Measurements from ENCODE around the gene RC3H1.
"Not testable (repeated sequence)": the region's sequence is repeated elsewhere in the genome, so short reads cannot be mapped to it uniquely, and the experiment has no call there.

Gene RC3H1, protein sequence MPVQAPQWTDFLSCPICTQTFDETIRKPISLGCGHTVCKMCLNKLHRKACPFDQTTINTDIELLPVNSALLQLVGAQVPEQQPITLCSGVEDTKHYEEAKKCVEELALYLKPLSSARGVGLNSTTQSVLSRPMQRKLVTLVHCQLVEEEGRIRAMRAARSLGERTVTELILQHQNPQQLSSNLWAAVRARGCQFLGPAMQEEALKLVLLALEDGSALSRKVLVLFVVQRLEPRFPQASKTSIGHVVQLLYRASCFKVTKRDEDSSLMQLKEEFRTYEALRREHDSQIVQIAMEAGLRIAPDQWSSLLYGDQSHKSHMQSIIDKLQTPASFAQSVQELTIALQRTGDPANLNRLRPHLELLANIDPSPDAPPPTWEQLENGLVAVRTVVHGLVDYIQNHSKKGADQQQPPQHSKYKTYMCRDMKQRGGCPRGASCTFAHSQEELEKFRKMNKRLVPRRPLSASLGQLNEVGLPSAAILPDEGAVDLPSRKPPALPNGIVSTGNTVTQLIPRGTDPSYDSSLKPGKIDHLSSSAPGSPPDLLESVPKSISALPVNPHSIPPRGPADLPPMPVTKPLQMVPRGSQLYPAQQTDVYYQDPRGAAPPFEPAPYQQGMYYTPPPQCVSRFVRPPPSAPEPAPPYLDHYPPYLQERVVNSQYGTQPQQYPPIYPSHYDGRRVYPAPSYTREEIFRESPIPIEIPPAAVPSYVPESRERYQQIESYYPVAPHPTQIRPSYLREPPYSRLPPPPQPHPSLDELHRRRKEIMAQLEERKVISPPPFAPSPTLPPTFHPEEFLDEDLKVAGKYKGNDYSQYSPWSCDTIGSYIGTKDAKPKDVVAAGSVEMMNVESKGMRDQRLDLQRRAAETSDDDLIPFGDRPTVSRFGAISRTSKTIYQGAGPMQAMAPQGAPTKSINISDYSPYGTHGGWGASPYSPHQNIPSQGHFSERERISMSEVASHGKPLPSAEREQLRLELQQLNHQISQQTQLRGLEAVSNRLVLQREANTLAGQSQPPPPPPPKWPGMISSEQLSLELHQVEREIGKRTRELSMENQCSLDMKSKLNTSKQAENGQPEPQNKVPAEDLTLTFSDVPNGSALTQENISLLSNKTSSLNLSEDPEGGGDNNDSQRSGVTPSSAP

DNA sequence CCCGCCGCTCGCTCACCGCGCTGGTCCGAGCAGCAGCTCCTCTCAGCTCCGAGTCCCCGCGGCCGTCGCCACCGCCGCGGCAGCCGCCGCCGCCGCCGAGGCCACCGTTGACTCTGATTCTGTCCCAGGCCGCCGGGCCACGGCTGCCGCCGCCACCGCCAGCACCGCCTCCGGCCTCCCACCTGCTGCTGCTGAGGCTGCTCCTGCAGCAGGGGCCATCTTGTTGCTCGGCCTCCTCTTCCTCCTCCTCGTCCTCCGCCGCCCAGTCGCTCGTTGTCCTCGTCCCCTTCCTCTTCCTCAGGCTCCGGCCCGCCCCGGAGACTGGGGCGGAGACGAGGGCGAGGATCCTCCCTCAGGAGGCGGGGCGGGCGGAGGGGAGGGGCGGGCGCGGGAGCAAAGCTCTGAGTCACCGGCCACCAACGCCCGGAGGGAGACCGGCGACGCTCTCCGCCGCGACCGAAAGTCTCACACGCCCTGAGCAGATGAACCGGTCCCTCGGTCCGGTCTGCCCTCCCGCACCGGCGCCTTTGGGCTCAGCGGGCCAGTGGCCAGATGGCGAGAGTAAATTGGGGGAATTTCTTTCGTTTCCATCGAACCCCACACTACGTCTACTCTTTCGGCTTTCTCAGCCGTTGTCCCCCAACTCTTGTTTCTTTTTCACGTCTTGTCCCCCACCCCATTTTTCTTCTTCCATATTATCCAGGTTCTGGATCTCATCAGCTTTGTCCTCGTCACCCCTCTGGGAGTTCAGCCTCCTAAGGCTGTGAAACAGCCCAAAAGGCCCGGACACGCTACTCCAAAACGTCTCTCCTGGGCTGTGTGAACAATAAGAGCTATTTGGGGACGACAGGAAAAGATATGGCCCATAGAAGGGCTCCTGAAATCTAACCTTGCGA, at the start of gene RC3H1:
TSS of gene RC3H1 (minus strand) at position 278 of the 896 bp plus-strand sequence. CDS start 29,372 bp downstream, outside the sequence.
- DNase-seq, result peak; percentile 89 to 90

DNA sequence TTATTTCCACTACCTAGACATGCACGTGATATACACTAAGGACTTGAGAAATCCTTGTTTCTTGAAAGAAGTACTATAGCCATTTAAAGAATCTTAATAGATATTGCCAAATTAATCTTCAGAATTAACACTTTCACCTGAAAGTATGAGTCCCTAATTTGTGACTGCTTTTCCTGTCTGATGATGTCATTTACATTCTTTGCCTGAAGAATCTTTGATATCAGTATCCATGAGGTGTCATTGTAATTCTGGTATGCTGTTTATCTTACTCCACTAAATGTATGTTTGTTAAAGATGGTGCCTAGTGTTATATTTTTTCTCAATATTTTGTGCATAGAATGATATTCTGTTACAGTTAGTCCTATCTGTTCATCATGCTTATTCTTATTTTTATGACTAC, 48.5 kb upstream of the RC3H1 start:
- no peak for DNase-seq

DNA sequence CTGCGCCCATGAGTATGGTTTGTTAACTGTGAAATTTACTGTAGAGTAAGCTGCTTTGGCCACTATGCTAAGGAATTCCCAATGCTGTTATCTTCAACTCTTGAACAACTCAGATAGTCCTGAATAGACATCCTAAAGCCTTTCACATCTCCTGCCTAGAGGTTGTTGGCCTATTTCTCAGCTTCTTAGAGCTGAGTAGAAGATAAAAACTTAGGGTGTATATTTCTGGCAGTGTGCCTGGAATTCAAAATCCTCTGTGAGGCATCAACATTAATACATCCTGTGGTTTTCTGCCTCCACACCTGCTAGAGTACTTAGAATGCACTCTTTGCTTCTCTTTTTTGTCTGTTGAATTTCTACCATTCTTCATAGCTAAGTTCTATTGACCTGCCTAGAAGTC, 45.8 kb upstream of the RC3H1 start:
- DNase-seq, result no peak

DNA sequence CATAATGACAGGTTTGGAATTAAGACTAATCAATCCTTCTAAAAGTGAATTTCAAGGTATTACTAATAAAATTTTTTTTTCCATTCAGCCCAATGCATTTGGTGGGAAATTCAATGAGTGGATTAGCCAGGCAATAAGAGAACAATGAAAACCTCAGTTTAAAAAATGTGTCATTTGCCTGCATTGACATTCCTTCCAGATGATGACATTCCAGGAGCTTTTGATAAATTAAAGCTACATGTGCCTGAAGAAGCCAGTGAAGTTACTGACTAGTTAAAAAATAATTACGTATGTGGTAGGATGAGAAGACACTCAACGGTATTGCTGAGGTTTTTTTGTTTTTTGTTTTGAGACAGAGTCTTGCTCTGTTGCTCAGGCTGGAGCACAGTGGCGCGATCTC, 37.9 kb upstream of the RC3H1 start:
- DNase-seq, result no peak

DNA sequence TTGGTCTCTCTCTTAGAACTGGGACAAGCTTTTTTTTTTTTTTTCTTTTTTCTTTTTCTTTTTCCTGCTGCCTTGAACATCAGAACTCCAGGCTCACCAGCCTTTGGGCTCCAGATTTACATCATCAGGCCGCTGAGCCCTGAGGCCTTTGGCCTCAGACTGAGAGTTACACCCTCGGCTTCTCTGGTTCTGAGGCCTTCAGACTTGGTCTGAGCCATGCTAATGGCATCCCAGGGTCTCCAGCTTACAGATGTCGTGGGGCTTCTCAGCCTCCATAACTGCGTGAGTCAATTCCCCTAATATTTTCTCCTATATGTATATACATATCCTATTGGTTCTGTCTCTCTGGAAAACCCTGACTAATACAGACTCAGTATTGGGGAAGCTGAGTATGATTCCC, 36.5 kb upstream of the RC3H1 start:
- no peak for DNase-seq

DNA sequence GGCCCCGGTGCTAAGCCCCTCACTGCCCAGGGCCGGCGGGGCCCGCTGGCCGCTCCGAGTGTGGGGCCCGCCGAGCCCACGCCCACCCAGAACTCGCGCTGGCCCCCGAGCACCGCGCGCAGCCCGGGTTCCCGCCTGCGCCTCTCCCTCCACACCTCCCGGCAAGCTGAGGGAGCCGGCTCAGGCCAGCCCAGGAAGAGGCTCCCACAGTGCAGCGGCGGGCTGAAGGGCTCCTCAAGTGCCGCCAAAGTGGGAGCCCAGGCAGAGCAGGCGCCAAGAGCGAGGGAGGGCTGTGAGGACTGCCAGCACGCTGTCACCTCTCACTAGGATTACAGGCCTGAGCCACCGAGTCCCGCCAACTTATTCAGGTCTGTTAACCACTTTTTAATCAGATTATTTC, 34.5 kb upstream of the RC3H1 start:
- DNase-seq, result not testable (repeated sequence)

DNA sequence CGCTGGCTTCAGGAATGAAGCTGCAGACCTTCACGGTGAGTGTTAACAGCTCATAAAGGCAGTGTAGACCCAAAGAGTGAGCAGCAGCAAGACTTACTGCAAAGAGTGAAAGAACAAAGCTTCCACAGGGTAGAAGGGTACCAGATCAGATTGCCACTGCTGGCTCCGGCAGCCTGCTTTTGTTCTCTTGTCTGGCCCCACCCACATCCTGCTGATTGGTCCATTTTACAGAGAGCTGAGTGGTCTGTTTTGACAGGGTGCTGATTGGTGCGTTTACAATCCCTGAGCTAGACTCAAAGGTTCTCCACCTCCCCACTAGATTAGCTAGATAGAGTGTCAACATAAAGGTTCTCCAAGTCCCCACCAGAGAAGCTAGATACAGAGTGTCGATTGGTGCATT, 33.6 kb upstream of the RC3H1 start:
- not testable (repeated sequence) for DNase-seq

DNA sequence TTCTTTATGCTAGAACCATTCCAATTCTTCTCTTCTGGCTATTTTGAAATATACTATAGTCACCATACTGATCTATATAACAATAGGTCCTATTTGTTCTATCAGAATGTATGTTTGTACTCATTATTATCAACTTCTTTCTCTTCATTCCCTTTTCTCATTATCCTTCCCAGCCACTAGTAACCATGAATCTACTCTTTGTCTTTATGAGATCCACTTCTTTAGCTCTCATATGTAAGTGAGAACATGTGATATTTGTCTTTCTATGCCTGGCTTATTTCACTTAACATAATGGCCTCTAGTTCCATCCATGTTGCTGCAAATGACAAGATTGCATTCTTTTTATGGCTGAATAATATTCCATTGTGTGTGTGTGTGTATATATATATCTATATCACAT, 31.7 kb upstream of the RC3H1 start:
- no peak for DNase-seq

DNA sequence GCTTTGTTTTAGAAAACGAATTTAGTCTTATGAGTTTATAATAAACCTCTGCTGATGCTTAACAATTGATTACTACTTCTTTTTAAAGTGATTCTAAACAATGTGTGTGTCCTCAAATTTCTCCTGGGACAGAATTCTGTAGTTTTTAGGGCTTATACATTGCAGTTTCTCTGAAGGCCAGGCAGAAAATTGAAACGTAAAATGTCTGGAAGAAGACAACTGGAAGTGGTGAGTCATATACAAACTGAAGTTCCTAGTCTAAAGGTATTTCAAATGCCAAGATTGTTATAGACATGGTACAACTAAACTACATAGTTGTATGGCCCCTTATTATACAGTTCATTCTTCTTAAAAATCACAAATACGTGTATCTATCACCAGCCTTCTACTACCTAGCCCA, 30.5 kb upstream of the RC3H1 start:
- no peak for DNase-seq

DNA sequence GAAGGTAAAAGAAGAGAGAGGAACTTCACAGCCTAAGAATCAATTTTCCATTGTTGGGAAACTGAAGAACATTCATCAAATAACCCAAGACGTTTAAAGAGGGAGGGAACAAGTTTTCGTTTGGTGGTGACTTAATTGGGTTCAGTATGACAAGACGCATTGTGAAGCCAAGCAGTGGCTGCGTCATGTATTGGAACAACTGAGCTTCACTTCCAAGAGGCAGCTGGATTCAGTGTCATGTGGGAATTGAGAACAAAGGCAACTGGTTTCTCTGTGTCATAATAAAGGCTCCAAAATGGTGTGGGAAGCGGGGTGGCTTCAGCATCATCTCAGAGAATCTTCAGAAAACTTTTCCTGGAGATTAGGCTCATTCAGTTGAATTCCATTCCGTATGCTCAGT, 29.8 kb upstream of the RC3H1 start:
- no peak for DNase-seq

DNA sequence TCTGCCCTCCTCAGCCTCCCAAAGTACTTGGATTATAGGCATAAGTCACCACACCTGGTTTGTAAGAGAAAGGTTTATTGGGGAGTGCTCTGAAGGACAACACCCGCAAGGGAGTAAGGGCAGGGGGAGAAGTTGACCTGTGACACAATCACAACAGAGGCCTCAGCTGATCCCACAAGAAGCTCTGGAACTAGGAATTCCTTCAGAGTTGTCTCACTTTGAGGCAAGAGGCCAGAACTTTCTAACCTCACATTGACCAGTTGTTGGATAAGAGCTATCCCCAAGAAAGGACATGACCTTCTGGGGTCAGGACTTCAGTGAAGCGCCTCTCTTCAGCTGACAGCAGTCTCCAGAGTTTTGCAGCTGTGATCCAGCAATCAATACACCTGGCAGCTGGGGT, 27.4 kb upstream of the RC3H1 start:
- no peak for DNase-seq

DNA sequence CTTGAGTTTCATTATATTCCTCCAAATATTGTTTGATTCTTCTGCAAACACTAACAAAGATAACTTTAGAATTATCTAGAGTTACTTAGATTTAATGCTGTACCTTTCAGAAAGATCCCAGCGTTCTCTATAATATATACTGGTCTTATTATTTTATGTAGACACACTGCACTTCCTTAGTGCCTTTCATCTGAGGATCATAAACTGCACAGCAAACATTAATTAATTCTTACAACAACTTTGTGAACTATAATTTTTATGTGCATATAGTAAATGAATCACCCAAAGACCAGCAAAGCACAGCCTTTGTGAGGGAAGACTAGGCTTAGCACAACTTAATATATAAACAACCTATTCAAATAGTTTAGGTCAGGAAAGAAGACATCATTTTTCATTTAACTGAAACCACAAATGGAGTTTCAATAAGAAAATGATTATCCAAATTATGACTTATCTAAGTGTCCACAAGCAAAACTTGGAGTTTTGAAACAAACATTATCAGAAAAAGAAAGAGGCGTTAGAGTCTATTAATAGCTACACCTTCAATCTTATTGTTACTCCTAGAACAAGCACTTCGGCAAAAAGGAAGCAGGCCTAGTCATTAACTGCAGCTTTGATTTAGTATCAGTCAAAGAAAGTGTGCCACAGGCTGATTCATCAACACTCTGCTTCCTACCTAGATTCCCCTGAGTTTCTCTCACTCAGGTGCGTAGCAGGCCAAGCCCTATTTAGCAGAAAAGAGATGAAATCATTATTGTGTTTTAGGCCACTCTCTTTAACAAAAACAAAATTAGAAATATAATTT, 22.5 kb upstream of the RC3H1 start:
- DNase-seq, result no peak

DNA sequence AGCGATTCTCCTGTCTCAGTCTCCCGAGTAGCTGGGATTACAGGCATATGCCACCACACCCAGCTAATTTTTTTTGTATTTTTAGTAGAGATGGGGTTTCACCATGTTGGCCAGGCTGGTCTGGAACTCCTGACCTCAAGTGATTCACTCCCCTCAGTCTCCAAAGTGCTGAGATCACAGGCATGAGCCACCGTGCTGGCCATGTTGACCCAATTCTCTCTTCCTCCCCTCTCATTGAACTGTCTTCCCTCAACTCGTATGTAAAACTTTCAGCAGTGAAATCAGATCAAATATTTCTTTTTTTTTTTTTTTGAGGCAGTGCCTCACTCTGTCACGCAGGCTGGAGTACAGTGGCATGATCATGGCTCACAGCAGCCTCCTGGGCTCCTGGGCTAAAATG, 20.4 kb upstream of the RC3H1 start:
- not testable (repeated sequence) for DNase-seq

DNA sequence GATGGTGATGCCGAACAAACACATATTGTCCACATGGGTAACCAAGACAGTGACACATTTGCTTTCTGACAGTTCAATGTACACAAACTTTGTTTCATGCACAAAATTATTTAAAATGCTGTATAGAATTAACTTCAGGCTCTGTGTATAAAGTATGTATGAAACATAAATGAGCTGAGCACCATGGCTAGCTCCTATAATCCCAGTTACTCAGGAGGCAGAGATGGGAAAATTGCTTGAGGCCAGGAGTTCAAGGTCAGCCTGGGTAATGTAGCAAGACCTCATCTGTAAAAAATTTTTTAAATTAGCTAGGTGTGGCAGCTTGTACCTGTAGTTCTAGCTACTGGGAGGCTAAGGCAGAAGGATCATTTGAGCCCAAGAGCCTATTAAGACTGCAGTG, 19.2 kb upstream of the RC3H1 start:
- DNase-seq, result no peak

DNA sequence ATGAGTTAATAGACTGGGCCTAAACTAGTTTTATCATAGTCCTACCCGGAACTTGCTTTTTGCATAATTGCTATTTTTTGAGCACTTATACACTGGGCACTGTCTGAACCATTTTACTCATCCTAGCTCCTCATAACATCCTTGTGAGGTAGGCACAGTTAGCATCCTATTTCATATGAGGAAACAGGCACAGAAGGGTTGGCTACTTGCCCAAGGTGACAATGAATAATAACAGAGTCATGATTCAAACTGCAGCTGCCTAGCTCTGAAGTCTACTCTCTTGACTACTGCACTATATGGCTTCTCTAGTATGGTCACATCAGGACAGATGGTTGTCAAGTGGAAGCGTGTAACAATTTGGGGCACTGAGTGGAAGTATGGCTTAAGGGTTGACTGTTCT, 18.2 kb upstream of the RC3H1 start:
- DNase-seq, result no peak

DNA sequence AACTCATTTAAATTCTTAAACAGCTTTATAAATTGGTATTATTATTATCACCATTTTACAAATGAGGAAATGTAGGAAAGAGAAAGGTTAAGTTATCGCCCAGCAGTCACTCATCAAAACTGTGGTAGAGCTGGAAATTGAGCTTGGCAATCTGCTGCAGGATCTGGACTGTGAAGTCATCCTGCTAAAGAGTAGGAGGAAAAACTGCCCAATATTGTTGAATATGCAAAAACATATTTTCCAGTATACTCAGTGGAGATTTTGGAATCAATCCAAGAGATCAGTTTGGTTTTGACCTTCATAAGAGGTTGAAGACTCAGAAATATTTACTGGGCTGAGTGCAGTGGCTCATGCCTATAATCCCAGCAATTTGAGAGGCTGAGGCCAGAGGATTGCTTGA, 16.9 kb upstream of the RC3H1 start:
- DNase-seq, result no peak

DNA sequence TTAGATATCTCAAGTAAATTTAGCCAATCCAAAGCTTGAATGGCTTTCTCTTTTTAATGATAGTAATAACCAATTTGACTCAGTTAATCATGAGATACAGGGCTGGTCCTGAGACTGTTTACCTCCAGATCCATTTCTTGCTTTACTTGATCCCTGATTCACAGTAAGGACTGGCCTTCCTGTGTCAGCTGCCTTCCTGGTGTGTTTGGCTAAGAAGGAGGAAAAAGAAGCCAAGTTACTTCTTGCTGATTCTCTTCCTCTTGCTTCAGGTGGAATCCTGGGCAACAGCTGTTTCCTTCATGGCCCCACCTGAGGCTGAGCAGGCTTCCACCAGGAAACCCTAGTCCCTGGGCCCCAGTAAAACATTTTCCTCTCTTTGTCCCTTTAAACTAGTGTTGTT, 14.6 kb upstream of the RC3H1 start:
- no peak for DNase-seq

DNA sequence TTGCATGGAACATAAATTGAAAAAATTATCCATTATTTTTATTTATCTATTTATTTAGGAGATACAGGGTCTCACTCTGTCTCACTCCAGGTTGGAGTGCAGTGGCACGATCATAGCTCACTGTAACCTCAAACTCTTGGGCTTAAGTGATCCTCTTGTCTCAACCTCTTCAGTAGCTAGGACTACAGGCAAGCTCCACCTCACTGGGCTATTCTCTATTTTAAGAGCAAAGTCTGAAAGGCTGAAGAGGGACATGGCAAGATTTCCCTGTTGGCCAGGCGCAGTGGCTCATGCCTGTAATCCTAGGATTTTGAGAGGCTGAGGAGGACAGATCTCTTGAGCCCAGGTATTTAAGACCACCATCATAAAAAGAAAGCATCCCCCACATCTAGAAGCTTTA, 14.0 kb upstream of the RC3H1 start:
- no peak for DNase-seq

DNA sequence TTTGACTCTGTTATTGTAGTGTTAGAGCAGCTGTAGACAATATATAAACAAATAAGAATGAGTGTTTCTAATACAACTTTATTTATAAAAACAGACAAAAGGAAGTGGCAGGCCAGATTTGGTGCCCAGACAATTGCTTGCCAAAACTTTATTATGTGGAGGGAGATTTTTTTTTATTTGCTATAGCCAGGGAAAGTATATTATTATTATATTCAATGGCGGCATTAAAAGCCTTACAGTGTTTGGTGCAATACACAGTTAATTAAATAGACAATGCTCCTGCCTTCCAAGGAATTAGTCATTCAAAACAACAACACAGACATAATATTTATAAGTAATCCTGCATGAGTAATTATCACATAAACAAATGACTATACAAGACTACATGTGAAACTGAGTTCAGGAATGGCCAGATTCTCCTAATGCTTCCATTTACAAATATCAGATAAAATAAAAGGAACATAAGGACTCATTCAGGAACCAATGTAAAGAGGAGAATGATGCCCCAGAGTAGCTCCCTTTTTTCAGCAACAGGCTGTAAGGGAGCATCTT, 10.6 kb upstream of the RC3H1 start:
- no peak for DNase-seq

DNA sequence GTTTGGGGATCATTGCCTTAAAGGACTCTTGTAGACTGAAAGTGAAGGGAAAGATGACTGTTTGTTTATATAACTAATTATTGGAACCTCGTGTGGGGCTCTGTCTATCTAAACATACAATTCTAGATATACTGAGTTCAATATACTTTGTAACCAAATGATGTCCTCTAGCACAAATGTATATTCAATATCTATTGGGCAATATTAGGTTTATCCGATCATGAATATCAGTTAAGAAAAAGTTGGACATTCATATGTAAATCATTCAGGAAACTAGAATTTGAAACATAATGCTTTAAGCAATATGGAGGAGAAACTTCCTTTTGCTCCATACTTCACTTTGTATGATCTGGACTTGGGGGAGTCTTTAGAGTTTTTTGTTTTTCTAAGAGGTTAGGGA, 8.9 kb upstream of the RC3H1 start:
- DNase-seq, result no peak

DNA sequence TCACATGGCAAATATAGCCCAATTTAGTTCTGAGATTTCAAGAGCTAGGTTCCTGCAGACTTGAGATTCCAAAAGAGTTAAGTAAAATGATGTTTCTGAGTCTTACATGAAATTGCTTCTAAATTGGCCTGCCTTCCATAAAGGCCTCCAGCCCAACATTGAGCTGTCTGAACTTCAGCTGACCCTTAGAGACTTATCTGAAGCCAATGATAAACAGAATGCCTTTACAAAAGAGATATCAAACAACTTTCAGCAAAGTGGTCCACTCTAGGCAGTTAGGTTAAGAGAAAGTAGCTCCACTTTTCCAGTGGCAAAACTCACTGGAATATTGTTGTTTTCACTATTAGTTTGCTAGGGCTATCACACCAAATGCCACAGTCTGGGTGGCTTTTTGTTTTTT, 6.3 kb upstream of the RC3H1 start:
- no peak for DNase-seq

Data from activated CD4-positive, alpha-beta T cell treated with anti-CD3 and anti-CD28 coated beads, Interleukin-2, amount 50 U/mL, for 48 hours (primary cell).